GM19043 (cell line): ENCODE results near the gene TMEM256.
A peak's percentile ranks its signal among the peaks of the same experiment; 100 is the strongest.
"Not testable (repeated sequence)": the region's sequence is repeated elsewhere in the genome, so short reads cannot be mapped to it uniquely, and the experiment has no call there.

Experiments used
- ATAC-seq: cut with Tn5 transposase; IDR thresholded peaks from one replicate; pipeline ENCODE4 v1.9.1; 2021; ENCODE audit warnings: low read depth; ENCODE audit not compliant: unreplicated experiment

TMEM256 gene

GRCh38 chr17:7389924-7390910, 13.7 kb downstream of the TMEM256 start:
- ATAC-seq: no peak

- ATAC-seq: no peak
These were observed 15.0 kb downstream of the TMEM256 start for GRCh38 chr17:7388856-7389255.

- no peak for ATAC-seq
These were observed 19.3 kb downstream of the TMEM256 start for GRCh38 chr17:7384489-7385081.

- ATAC-seq: peak; percentile 51
These were observed 20.0 kb downstream of the TMEM256 start for GRCh38 chr17:7383742-7384488.

GRCh38 chr17:7383371-7383741, 20.5 kb downstream of the TMEM256 start:
- no peak for ATAC-seq

GRCh38 chr17:7382901-7383300, 21.0 kb downstream of the TMEM256 start:
- ATAC-seq: no peak

- ATAC-seq: no peak
These were observed 22.8 kb downstream of the TMEM256 start, which contains the start of gene TNK1 for GRCh38 chr17:7380855-7381683. TNK1 (plus strand) TSS chr17:7381089; CDS start chr17:7382927, 1,838 bp downstream.

- ATAC-seq: no peak
These were observed 23.6 kb downstream of the TMEM256 start for GRCh38 chr17:7380321-7380720.

- ATAC-seq: no peak
These were observed 24.8 kb downstream of the TMEM256 start for GRCh38 chr17:7379134-7379533.

GRCh38 chr17:7374353-7374752, 29.5 kb downstream of the TMEM256 start:
- ATAC-seq: no peak

GRCh38 chr17:7370853-7371252, 33.0 kb downstream of the TMEM256 start:
- no peak for ATAC-seq

GRCh38 chr17:7369825-7370224, 34.1 kb downstream of the TMEM256 start:
- no peak for ATAC-seq

GRCh38 chr17:7368599-7368994, 35.3 kb downstream of the TMEM256 start:
- not testable (repeated sequence) for ATAC-seq

GRCh38 chr17:7367918-7368598, 35.8 kb downstream of the TMEM256 start:
- no peak for ATAC-seq

- no peak for ATAC-seq
These were observed 36.8 kb downstream of the TMEM256 start for GRCh38 chr17:7367083-7367482.

GRCh38 chr17:7365963-7366362, 37.9 kb downstream of the TMEM256 start:
- not testable (repeated sequence) for ATAC-seq

- ATAC-seq: no peak
These were observed 40.6 kb downstream of the TMEM256 start for GRCh38 chr17:7363311-7363710.

- ATAC-seq: no peak
These were observed 42.0 kb downstream of the TMEM256 start for GRCh38 chr17:7361906-7362305.

- no peak for ATAC-seq
These were observed 46.5 kb downstream of the TMEM256 start for GRCh38 chr17:7357381-7357780.

- ATAC-seq: no peak
These were observed 47.1 kb downstream of the TMEM256 start for GRCh38 chr17:7356756-7357155.
